ENCODE measurements around the gene PRKD3.

DNA sequence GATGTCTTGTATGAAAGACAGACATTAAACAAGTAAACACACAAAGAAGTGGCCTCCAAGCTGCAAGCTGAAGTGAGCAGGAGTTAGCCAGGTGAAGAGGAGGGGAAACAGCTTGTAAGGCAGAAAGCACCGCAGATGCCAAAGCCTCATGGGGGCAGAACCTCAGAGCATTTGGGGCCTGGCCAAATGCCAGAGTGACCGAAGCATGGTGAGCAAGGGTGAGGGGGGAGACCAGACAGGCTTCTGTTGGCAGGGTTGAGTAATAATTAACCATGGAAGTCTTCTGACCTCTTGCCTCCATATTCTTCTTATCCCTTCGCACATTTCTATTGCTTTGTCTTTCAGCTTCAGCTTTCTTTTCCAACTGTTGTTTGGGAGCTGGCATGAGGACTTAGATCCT lies 25.4 kb upstream of the PRKD3 start:
- TF ChIP-seq, protein P1, sequence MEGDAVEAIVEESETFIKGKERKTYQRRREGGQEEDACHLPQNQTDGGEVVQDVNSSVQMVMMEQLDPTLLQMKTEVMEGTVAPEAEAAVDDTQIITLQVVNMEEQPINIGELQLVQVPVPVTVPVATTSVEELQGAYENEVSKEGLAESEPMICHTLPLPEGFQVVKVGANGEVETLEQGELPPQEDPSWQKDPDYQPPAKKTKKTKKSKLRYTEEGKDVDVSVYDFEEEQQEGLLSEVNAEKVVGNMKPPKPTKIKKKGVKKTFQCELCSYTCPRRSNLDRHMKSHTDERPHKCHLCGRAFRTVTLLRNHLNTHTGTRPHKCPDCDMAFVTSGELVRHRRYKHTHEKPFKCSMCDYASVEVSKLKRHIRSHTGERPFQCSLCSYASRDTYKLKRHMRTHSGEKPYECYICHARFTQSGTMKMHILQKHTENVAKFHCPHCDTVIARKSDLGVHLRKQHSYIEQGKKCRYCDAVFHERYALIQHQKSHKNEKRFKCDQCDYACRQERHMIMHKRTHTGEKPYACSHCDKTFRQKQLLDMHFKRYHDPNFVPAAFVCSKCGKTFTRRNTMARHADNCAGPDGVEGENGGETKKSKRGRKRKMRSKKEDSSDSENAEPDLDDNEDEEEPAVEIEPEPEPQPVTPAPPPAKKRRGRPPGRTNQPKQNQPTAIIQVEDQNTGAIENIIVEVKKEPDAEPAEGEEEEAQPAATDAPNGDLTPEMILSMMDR (IDR thresholded peaks at IDR 0.05): no peak
- no peak for TF ChIP-seq POLR2A (IDR thresholded peaks at IDR 0.05)

Data from Peyer's patch (tissue), 4 donors.